ENCODE data around the gene TVP23C. TPM values are rescaled to one million over a fixed set of nuclear protein-coding genes. Genes with fewer than 3 reads are reported as not detected.
A peak's percentile ranks its signal among the peaks of the same experiment; 100 is the strongest.

TVP23C gene
- total RNA-seq, 1 experiment from 2014 or later: 16.9 TPM

GRCh38 chr17:15513856-15514459 lies 49.3 kb downstream of the TVP23C start:
- H3K27me3 ChIP-seq (ENCODE audit: insufficient read depth, low read length): no peaks in the 10 kb centered on the region
- no peak overlapping the region for H3K23ac ChIP-seq (ENCODE audit: insufficient read length, low read depth, low read length)
- no peak for TF ChIP-seq CTCF (conservative IDR thresholded peaks at IDR 0.05)
- no peaks in the 10 kb centered on the region for H3K4me1 Mint-ChIP-seq
- H3K36me3 Mint-ChIP-seq (ENCODE audit: insufficient read depth in 1 of 3, low read depth in 3 of 3): peaks cover 14 to 47% (median 18%) of the 10 kb centered on the region in 3 experiments; a peak in 6 of 7 replicates
- no peak overlapping the region for H2AK5ac ChIP-seq (ENCODE audit: insufficient read length, low read length)
- no peak overlapping the region for H2AFZ ChIP-seq (ENCODE audit: low read length)
- no peak overlapping the region for H3K4ac ChIP-seq (ENCODE audit: low read depth, low read length)
- H4K20me1 ChIP-seq (ENCODE audit: control insufficient read depth, insufficient read depth, insufficient read length): no peaks in the 10 kb centered on the region
- no peak overlapping the region for H3T11ph ChIP-seq (ENCODE audit: low read length)
- no peak overlapping the region for H3K4me3 Mint-ChIP-seq
- no peaks in the 10 kb centered on the region for H3K79me1 ChIP-seq (ENCODE audit: insufficient read depth, low read depth, low read length, poor library complexity, severe bottlenecking)
- WGBS (ENCODE audit: extremely low coverage, insufficient read length, low lambda C conversion rate): no CpG with 5 or more reads among the region's 9 CpGs
- DNase-seq: no peak
- H2BK15ac ChIP-seq (ENCODE audit: low read depth, low read length): no peak overlapping the region
- H2BK5ac ChIP-seq (ENCODE audit: insufficient read length, low read length): no peak overlapping the region
- no peak overlapping the region for H3K14ac ChIP-seq (ENCODE audit: insufficient read depth, low read length)
- no peak overlapping the region for H3K4me2 ChIP-seq (ENCODE audit: insufficient read depth, insufficient read length, low read length)
- H3K27me3 Mint-ChIP-seq (ENCODE audit: low read depth): no peaks in the 10 kb centered on the region
- H4K91ac ChIP-seq (ENCODE audit: insufficient read length, low read depth, low read length): no peak overlapping the region
- no peaks in the 10 kb centered on the region for H3K9me3 Mint-ChIP-seq
- H3K27ac ChIP-seq (ENCODE audit: insufficient read length, low read depth, low read length): no peak overlapping the region
- no peaks in the 10 kb centered on the region for H3K79me2 ChIP-seq (ENCODE audit: insufficient read depth, low read length)
- no peak overlapping the region for H2BK20ac ChIP-seq (ENCODE audit: low read depth, low read length, poor library complexity, severe bottlenecking)
- H3K18ac ChIP-seq (ENCODE audit: insufficient read length, low read depth, low read length): no peak overlapping the region
- no peaks in the 10 kb centered on the region for H3K4me1 ChIP-seq (ENCODE audit: insufficient read depth, low read length)
- H3K27ac Mint-ChIP-seq: peak overlapping the region in 1 of 3 experiments; percentile 31; a peak in 1 of 7 replicates
- H4K5ac ChIP-seq (ENCODE audit: insufficient read length, low read depth, low read length): no peak overlapping the region
- H4K8ac ChIP-seq (replicated peaks; ENCODE audit: insufficient read length, low read depth, low read length): no peak overlapping the region
- no peak overlapping the region for H2BK12ac ChIP-seq (ENCODE audit: insufficient read length, low read depth, low read length)
- no peak overlapping the region for H3K56ac ChIP-seq (ENCODE audit: insufficient read length, low read depth, low read length)
- no peaks in the 10 kb centered on the region for H3K9me3 ChIP-seq (ENCODE audit: control insufficient read depth, low read depth, low read length)
- no peaks in the 10 kb centered on the region for H3K23me2 ChIP-seq (ENCODE audit: insufficient read length, low read depth, low read length, poor library complexity, severe bottlenecking)
- H3K9ac ChIP-seq (ENCODE audit: extremely low read depth, insufficient read length, low read length): no peak overlapping the region
- no peak overlapping the region for H2BK120ac ChIP-seq (ENCODE audit: low read depth, low read length, poor library complexity, severe bottlenecking)

Data from H9 (cell line).